Activated CD4-positive, alpha-beta T cell treated with anti-CD3 and anti-CD28 coated beads for 24 hours (primary cell): ENCODE data around the gene ACOXL.

Experiments used
- DNase-seq, 2 donors: peaks; one replicate each; pipeline ENCODE4 v3.0.0-alpha.2; 2020; ENCODE audit warnings: low read depth in 2 of 2

Gene ACOXL

GRCh38 chr2:111011218-111011617 lies 278.8 kb downstream of the ACOXL start:
- no peak for DNase-seq

- DNase-seq = no peak
Measured at GRCh38 chr2:111015283-111015995, 283.1 kb downstream of the ACOXL start.

- DNase-seq = no peak
Measured at GRCh38 chr2:111017034-111017622, 284.8 kb downstream of the ACOXL start.

GRCh38 chr2:111017909-111018308 lies 285.5 kb downstream of the ACOXL start:
- no peak for DNase-seq

DNA sequence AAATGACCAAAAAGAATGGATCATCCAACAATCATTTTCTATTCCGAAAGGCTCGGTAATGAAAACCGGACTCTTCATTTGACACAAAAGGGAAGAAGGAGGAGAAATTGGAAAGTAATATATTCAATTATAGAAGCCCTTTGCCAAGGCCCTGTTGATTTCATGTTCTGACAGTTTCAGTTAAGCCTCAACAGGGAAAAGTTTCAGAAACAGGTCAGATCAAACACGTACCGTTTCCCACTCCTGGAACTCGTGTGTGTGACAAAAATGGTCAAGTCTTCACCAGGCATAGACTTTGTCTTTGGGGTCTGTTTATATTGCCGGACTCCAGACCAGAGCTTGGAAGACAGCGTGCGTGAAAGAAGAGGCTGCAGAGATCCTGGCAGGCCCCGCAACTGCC lies 287.0 kb downstream of the ACOXL start:
- no peak for DNase-seq

- no peak for DNase-seq
Measured at GRCh38 chr2:111022633-111023032, 290.3 kb downstream of the ACOXL start.

GRCh38 chr2:111024496-111024895 lies 292.1 kb downstream of the ACOXL start:
- no peak for DNase-seq

DNA sequence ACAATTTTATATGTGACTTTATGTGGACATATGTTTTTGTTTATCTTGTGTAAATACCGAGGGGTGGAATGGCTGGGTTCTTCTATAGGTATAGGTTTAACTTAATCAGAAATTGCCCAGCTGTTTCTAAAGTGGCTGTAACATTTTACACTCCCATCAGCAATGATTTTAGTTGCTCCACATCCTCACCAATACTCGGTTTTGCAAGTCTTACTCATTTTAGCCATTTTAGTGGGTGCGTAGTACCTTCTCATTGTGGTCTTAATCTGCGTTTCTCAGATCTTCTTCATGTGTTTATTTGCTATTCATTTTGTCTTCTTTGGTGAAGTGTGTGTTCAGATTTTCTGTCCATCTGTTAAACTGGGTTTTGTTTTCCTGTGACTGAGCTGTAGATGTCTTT lies 292.9 kb downstream of the ACOXL start:
- no peak for DNase-seq

- no peak for DNase-seq
Measured at GRCh38 chr2:111028720-111029119, 296.3 kb downstream of the ACOXL start.

DNA sequence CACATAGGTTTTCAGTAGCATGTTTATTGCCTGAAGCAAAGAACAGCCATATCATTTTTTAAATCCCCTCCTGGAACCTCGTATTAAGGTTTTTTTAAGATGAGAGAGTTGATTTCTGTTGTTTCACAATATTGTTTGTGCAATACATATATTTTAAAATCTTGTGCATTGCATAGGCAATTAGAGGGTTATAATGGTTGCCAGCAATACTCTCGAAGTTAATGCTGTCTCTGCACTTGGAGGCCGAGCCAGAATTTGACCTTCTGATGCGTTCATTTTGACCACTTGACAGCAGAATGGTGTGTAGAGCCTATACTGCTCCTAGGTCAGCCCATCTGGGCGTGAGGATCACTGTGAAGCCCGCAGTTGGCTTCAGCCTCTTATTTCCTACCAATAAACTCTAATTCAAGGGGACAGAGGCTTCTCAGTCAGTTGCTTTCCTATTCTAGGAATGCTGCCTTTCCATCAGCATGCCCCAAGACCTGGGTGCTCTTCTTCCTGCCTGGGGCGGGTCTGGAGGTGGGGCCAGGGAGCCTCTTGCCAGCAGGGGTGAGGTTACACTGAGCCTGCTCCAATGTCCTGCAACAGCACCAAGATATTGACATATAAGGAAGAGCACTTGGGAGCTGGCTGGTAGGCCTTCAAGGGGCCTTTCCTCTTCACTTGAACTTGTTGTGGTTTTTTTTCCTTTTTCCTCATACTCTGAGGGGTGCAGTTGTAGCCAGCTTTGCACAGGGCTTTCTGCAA lies 297.0 kb downstream of the ACOXL start:
- no peak for DNase-seq

DNA sequence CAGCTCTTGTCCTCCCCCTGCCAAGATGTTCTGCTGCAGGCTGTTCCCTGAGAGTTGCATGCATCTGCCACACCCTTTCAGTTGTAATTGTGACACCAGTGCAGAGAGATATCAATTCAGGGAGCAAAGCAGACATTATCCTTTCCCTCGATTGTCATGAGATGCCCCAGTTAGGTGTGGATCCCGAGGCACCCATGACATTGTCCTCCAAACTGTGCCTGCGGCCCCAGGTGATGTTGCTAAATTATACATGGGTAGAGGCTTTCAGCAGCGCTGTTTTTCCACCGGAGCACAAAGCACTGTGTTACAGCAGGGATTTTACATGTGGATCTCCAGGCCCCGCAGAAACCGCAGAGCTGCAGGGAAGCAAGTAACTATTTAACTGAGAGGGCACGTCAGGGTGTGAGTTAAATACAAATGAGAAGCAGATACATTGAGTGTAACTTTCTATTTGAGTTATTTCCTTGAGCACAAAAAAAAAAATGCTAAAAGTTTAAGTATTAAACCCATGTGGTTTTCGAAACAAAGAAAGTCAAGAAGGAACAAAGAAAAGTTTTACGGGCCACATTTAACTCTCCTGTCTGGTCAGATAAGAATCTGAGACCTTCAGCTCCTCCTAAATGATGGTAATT lies 298.0 kb downstream of the ACOXL start:
- DNase-seq = no peak

- DNase-seq = no peak
Measured at GRCh38 chr2:111030945-111031344, 298.6 kb downstream of the ACOXL start.

- DNase-seq = no peak
Measured at GRCh38 chr2:111031546-111032478, 299.4 kb downstream of the ACOXL start.

DNA sequence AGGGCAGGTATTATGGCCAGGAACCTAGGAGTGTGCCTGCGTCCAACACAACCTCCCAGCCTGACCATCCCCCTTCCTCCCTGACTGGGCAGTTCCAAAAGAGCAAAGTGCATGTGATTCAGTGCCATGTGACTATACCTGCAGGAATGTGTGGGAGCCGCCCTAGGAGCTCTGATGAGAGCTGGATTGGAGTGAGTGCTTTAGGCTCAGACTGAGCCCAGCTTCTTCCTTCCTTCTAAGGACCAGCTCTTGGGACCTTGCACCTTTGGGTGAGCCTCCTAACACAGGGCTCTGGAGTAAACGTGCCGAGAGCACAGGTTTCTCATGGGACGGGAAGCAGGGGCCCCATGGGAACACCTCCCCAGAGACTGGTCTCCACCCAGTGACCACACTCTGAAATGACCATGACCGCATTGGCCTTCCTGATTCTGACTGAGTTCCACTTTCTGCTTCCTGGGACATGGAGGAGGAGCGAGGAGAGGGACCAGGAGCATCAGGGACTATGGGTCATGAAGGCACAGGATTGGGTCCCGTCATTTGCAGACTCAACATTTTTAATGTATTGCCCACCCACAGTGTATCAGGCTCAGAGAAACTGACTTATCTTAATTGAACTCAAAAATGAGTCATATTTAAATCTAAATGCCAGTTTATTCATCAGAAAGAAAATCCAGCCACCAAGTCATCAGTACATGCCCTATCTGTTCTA lies 300.5 kb downstream of the ACOXL start:
- no peak for DNase-seq

DNA sequence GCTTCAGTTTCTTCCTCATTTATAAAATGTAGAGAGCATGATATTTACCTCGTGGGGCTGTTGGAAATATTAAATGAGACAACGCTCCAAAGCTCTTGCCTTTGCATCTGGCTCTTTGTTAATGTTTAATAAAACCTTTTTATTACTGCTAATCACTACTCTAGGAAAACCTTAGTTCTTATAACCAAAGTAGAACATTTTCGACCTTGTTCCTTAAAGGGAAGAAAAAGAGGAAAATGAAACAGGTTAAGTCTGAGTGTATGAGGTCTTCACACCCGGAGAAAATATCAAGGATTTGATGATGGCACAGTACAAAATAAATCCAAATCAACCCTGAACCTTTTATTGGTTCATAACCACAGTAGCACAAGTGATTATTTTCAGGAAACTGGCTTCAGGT lies 301.8 kb downstream of the ACOXL start:
- no peak for DNase-seq

DNA sequence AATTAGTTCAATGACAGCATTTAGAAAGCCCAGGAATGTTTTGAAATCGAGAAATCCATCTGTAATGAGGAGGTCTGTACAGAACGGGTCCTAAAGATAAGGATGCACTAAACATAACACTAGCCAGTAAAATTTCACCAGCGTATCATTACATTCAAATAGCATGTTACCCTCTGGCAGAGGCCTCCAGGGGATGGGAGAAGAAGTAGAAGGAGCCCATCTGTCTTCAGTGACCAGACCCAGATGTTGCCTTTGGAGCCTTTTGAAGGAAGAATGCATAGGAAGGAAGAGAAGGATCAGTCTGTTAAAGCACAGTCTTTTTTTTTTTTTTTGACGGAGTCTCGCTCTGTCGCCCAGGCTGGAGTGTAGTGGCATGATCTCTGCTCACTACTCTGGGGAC lies 302.2 kb downstream of the ACOXL start:
- no peak for DNase-seq

- DNase-seq = no peak
Measured at GRCh38 chr2:111035830-111036441, 303.6 kb downstream of the ACOXL start.

- no peak for DNase-seq
Measured at GRCh38 chr2:111037128-111037527, 304.8 kb downstream of the ACOXL start.

DNA sequence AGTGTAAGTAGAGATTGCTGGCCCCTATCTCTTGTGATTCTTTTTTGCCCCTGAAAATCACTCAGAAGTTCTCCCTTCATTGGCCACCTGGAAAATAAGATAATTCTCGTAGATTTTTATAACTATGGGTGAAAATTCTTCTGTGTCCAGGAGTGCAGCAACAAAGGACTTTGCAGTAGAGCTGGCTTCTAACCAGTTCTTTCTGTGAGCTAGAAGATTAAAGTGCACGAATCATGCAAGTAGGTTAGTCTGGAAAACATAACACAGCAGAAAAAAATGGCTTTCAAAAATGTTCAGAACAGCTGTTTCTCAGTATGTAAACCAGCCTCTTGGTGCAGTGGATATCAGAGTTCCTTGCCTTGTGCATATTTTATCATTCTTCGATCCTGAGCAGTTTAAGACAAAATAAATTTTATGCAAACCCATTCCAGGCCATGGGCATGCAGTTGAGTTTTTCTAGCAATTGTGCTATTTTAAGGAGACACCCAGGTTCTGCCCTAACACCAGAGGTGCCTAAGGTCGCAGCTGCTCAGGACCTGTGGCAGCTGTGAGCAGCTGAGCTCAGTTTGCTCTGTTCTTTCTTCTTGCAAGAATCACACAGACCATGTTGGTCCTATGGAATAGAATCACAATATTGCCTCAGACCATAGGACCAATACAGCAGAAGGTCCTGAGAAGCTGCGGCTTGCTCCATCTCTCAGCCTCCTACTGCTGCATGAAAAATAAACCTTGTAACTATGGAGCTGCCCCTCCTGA lies 307.4 kb downstream of the ACOXL start:
- no peak for DNase-seq
